Peyer's patch (tissue), 4 donors: ENCODE measurements around the gene RAB38.

Source experiments
- CTCF ChIP-seq, 6 experiments: fragments of 450-650 bp in 4 of 6; fragments of 200-600 bp in 2 of 6; sonication (generic) in 1 of 6; IDR thresholded peaks; one replicate each; pipeline ENCODE4 v1.5.1; 2017 to 2019; ENCODE audit warnings: antibody characterized with exemption in 6 of 6, mild to moderate bottlenecking in 3 of 6, moderate library complexity in 1 of 6
- POLR2A ChIP-seq, 2 donors: fragments of 450-650 bp; IDR thresholded peaks; one replicate each; pipeline ENCODE4 v1.5.1; 2017; ENCODE audit warnings: antibody characterized with exemption in 2 of 2, mild to moderate bottlenecking in 2 of 2, moderate library complexity in 2 of 2

DNA sequence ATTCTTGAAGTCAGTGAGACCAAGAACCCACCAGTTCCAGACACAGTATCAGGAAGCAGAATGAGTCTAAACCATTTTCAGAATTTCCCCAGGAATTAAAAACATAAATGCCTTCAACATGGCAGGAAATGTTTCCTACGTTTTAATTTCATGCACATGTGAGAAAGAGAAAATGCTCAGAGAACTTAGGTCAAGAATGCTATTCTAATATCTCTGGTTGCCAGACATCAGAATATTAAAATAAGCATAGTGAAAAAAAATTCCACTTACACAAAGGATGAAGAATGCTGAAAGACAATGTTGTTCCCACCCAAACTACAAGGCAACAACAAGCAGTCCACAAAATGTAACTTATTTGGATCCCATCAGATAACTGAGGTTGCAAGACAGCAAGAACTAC is 104.8 kb downstream of the RAB38 start:
- no peak for TF ChIP-seq CTCF (IDR thresholded peaks at IDR 0.05)
- TF ChIP-seq POLR2A (IDR thresholded peaks at IDR 0.05) = no peak
